Measurements from ENCODE around the gene DIP2C. TPM values are rescaled to one million over a fixed set of nuclear protein-coding genes. Genes with fewer than 3 reads are reported as not detected.

DIP2C gene
- total RNA-seq, 1 experiment from 2014 or later = 11.4 TPM

DNA sequence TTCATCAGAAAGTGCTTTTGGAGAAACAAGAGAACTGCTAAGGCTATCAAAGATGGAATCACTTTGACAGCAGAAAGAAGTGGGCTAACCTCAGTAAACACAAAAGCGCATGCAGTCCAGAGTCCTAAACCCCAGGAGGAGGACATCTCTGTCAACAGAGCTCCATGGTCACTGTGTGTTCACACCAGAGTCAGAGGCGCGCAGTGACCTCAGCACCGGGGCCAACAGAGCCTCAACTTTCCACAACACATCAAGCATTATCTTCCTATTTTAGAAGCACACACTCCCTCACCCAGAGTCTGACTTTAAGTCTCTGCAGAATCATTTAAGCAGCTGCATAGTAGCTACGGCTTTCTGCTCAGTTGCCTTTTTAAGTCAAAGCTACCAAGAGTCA, 195.3 kb downstream of the DIP2C start:
- TF ChIP-seq CTCF (IDR thresholded peaks at IDR 0.05; ENCODE audit: insufficient read depth in 1 of 2, low read depth in 1 of 2, low read length in 1 of 2, severe bottlenecking in 1 of 2, unreplicated experiment in 1 of 2) = no peak
- no peaks in the 10 kb centered on the region for H3K4me1 Mint-ChIP-seq (ENCODE audit: low read depth, unreplicated experiment)
- Histone ChIP-seq H3K36me3 (ENCODE audit: control insufficient read depth, insufficient read depth, low read length) (no peaks in the 10 kb centered on the region), H3K4me1 (no peaks in the 10 kb centered on the region), H3K27me3 (replicated peaks; ENCODE audit: control insufficient read depth, insufficient read depth, low read length) (no peaks in the 10 kb centered on the region), H3K4me3 (ENCODE audit: low read depth, low read length) (no peak overlapping the region), H3K9me3 (no peaks in the 10 kb centered on the region)
- DNase-seq = no peak
- ChIA-PET POLR2A (no interaction called here), CTCF (no interaction called here)
- intact Hi-C loops (cut with micrococcal nuclease; ENCODE audit: unreplicated experiment) = no loop called here
- H3K9me3 Mint-ChIP-seq (ENCODE audit: unreplicated experiment) = no peaks in the 10 kb centered on the region
- no peak overlapping the region for H3K4me3 Mint-ChIP-seq (ENCODE audit: unreplicated experiment)
- H3K36me3 Mint-ChIP-seq (ENCODE audit: insufficient read depth, unreplicated experiment) = no peaks in the 10 kb centered on the region
- H3K27me3 Mint-ChIP-seq (ENCODE audit: insufficient read depth, unreplicated experiment) = no peaks in the 10 kb centered on the region
- BruUV-seq (replicated peaks) = no TSS peak
- no peak overlapping the region for H3K27ac Mint-ChIP-seq (ENCODE audit: unreplicated experiment)

DNA sequence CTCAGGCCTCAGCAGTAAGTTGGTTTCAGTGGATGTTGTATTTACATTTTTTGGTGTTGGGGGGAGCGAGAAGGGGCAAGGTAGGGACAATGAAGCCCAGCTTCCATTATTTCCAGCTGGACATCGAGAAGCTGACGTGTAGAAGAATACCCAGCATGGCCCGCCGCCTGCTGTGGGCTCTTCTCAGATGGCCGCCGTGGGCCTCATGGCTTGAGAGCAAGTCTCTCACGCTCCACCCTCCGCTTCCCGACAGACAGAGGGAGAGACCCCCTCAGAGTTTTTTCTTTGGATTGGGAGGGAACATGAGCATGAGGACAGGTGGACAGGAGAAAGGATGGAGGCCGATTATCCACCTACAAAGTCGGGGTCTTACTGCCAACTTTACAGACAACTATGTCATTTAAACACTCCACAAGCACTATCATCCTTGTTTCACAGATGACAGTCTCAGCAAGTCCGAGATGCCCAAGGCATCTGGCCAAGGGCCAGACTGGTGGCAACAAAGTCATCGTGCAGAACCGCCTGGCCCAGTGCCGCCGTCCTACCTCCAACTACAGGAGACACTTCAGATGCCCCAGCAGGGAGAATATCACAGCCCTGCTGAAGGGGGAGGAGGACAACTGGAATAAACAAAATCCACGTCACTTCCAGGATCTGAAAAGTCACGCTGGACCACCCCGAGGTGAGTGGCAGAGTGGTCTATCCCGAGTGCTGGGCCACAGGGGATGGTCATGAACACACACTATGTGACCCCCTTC, 195.9 kb downstream of the DIP2C start:
- no peaks in the 10 kb centered on the region for H3K36me3 Mint-ChIP-seq (ENCODE audit: insufficient read depth, unreplicated experiment)
- DNase-seq = no peak
- H3K27me3 Mint-ChIP-seq (ENCODE audit: insufficient read depth, unreplicated experiment) = no peaks in the 10 kb centered on the region
- Histone ChIP-seq H3K27me3 (replicated peaks; ENCODE audit: control insufficient read depth, insufficient read depth, low read length) (no peaks in the 10 kb centered on the region), H3K4me1 (no peaks in the 10 kb centered on the region), H3K36me3 (ENCODE audit: control insufficient read depth, insufficient read depth, low read length) (no peaks in the 10 kb centered on the region), H3K4me3 (ENCODE audit: low read depth, low read length) (no peak overlapping the region), H3K9me3 (no peaks in the 10 kb centered on the region)
- no peaks in the 10 kb centered on the region for H3K9me3 Mint-ChIP-seq (ENCODE audit: unreplicated experiment)
- no peak overlapping the region for H3K4me3 Mint-ChIP-seq (ENCODE audit: unreplicated experiment)
- ChIA-PET CTCF (no interaction called here), POLR2A (no interaction called here)
- H3K4me1 Mint-ChIP-seq (ENCODE audit: low read depth, unreplicated experiment) = no peaks in the 10 kb centered on the region
- no peak overlapping the region for H3K27ac Mint-ChIP-seq (ENCODE audit: unreplicated experiment)
- no TSS peak for BruUV-seq (replicated peaks)
- intact Hi-C loops (cut with micrococcal nuclease; ENCODE audit: unreplicated experiment) = no loop called here
- TF ChIP-seq CTCF (IDR thresholded peaks at IDR 0.05; ENCODE audit: insufficient read depth in 1 of 2, low read depth in 1 of 2, low read length in 1 of 2, severe bottlenecking in 1 of 2, unreplicated experiment in 1 of 2) = no peak

DNA sequence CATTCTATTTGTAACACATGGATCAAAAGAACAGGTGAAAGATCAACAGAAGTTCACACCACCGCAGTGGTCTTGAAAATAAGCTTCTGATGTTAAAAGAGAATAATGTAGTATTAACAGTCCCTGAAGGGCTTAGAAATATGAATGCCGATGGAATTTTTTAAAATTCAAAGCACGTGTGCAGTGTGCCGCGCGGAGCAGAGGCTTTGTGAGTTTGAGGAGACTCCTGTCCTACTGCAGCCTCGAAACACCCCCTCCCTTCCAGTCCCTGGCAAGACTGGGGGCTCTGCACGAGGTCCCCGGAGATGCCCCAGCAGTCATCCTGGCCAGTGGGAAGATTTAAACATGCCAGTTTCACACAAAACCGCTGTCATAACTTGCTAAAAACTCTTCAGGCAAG, 196.6 kb downstream of the DIP2C start:
- POLR2A ChIA-PET = no interaction called here
- TF ChIP-seq CTCF (IDR thresholded peaks at IDR 0.05; ENCODE audit: insufficient read depth in 1 of 2, low read depth in 1 of 2, low read length in 1 of 2, severe bottlenecking in 1 of 2, unreplicated experiment in 1 of 2) = no peak
- Mint-ChIP-seq H3K4me3 (ENCODE audit: unreplicated experiment) (no peak overlapping the region), H3K4me1 (ENCODE audit: low read depth, unreplicated experiment) (no peaks in the 10 kb centered on the region), H3K27me3 (ENCODE audit: insufficient read depth, unreplicated experiment) (no peaks in the 10 kb centered on the region), H3K9me3 (ENCODE audit: unreplicated experiment) (no peaks in the 10 kb centered on the region), H3K27ac (ENCODE audit: unreplicated experiment) (no peak overlapping the region), H3K36me3 (ENCODE audit: insufficient read depth, unreplicated experiment) (no peaks in the 10 kb centered on the region)
- Histone ChIP-seq H3K4me3 (ENCODE audit: low read depth, low read length) (no peak overlapping the region), H3K36me3 (ENCODE audit: control insufficient read depth, insufficient read depth, low read length) (no peaks in the 10 kb centered on the region), H3K4me1 (no peaks in the 10 kb centered on the region), H3K27me3 (replicated peaks; ENCODE audit: control insufficient read depth, insufficient read depth, low read length) (no peaks in the 10 kb centered on the region), H3K9me3 (no peaks in the 10 kb centered on the region)
- CTCF ChIA-PET = no interaction called here
- no peak for DNase-seq
- intact Hi-C loops (cut with micrococcal nuclease; ENCODE audit: unreplicated experiment) = no loop called here
- no TSS peak for BruUV-seq (replicated peaks)
